Activated T-cell treated with anti-CD3 and anti-CD28 coated beads for 48 hours (primary cell): ENCODE measurements around the gene CPO.
"Not testable (repeated sequence)": the region's sequence is repeated elsewhere in the genome, so short reads cannot be mapped to it uniquely, and the experiment has no call there.

ENCODE experiments used
- DNase-seq: peaks from one replicate; pipeline ENCODE4 v3.0.0-alpha.2; 2020; ENCODE audit warnings: low read depth

CPO gene, protein sequence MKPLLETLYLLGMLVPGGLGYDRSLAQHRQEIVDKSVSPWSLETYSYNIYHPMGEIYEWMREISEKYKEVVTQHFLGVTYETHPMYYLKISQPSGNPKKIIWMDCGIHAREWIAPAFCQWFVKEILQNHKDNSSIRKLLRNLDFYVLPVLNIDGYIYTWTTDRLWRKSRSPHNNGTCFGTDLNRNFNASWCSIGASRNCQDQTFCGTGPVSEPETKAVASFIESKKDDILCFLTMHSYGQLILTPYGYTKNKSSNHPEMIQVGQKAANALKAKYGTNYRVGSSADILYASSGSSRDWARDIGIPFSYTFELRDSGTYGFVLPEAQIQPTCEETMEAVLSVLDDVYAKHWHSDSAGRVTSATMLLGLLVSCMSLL

DNA sequence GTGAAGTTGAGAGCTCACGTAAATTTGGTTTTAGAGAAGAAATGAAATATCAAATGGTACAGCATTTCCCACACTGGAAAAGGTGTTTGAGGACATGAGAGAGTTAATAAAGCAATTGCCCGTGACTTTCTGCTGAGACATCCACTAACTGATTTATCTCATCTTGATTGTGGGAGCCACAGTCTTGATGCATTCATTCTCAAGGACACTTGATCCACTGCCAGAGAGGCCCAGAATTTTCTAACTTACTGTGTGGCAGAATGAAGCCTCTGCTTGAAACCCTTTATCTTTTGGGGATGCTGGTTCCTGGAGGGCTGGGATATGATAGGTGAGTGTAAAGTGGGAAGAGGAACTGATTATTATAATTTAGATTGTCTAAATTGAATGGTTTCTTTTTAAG lies at the start of gene CPO:
CPO (plus strand) TSS at position 179 of the 400 bp plus-strand sequence; CDS start at position 261, 82 bp downstream.
- DNase-seq: no peak

DNA sequence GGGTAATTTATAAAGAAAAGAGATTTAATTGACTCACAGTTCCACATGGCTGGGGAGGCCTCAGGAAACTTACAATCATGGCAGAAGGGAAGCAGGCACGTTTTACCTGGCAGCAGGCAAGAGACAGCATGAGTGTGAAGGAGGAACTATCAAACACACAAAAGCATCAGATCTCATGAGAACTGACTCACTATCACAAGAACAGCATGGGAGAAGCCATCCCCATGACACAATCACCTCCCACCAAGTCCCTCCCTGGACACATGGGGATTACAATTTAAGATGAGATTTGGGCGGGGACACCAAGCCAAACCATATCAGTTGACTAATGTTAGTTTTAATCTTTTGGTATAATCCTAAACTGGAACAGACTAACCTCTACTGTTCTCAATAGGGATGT lies 49.1 kb upstream of the CPO start:
- no peak for DNase-seq

DNA sequence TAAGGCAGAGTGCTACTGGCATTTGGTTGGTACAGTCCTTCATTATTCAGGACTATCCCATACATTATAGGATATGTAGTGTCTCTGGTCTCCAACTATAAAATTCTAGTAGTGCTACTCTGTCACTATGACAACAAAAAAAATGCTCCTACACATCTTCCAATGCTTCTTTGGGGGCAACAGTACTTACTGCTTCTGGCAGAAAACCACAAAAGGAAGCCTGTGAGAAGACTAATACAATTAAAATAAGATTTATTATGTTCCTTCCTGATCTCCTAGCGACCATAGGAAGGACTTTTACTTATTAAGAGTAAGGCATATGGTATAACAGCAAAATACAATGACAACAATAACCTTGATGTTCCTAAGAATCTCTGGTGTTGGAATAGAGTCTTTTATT lies 48.4 kb upstream of the CPO start:
- DNase-seq: no peak

DNA sequence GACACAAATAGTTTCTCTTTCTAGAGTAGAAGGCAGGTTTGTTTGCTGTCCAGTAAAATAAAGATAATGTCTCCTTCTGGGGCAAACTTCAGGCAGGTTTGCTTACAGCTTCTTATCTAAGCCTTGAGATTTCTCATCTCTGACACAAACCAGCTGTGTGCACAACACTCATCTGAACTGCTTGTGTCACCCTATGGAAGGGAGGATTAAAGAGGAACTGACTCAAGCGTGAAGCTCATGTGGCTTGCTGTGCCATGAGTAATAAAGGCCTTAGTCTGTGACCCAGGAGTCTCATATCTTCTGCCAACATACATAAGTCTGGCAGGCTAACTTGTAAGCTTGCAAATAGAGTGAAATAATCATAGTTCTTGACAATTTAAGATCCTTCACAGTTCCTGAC lies 24.2 kb upstream of the CPO start:
- DNase-seq: no peak

DNA sequence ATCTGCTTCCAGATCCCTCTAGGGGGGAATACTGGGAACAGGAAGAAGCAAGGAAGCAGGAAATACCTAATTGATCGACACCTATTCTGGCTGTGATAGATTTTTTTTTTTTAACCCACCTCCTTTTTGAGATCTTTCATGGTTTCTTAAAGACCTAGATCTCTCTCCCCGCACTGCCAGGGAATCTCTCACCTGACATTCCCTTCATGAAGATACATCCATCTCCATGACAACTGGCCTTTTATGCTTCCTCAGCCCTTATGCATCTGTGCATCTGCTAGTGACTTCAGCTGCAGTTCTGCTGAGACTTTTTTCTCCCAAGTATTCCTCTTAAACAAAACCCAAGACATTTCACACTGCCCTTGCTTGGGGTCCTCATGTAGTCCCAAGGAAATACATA lies 21.1 kb upstream of the CPO start:
- DNase-seq: no peak

DNA sequence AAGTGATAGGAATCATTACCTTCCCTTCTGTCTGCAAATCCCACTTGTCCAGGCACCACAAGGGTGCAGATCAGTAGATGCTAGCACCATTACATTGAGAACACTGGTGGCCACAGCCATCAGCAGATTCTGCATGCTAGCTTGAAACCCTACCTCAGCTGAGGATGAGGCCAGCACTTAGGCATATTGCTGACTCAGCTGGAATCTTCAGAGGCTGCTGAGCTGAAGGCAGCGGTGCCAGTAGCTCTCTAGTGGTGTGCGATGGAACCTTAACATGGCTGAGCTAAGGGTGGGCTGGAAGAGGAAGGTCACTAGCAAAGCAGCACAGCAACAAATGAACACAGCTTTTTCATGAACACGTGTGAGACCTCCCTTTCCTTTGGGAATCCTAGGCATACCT lies 19.0 kb upstream of the CPO start:
- DNase-seq: no peak

DNA sequence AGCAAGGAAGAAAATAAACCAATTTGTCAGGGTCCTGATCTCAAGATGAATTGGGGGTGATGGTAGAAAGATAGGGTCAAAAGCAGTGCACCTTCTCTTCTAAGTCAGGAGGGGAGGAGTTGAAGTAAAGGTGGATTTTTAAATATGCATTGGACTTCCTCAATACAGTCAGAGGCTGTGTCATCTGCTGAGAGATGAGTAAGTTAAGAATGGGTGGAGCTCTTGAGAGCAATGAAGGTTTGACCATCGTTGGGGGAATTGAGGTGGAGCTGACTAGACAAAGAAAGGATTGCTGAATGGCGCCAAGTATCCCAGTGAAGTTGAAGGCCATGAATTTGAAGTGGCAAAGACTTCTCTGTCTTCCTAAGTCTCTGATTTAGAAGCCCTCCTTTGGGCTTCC lies 18.4 kb upstream of the CPO start:
- DNase-seq: no peak

DNA sequence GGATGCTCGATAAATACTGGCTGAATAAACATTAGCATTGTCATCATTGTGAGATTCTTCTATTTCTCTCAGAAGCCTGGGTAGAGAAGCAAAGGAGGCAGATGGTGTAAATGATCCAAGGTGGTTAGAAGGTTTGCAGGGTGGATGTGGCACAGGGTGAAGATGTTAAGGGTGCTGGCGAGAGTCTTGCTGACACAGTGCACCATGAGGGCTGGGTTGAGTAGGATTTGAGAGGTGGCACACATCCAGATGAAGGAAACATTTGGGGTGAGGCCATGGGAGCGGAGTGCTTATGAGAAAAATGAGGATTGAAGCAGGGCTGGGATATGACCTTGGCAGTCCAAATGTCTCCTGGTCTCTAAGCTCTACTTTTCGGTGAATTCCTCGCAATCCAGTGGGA lies 17.8 kb upstream of the CPO start:
- no peak for DNase-seq

DNA sequence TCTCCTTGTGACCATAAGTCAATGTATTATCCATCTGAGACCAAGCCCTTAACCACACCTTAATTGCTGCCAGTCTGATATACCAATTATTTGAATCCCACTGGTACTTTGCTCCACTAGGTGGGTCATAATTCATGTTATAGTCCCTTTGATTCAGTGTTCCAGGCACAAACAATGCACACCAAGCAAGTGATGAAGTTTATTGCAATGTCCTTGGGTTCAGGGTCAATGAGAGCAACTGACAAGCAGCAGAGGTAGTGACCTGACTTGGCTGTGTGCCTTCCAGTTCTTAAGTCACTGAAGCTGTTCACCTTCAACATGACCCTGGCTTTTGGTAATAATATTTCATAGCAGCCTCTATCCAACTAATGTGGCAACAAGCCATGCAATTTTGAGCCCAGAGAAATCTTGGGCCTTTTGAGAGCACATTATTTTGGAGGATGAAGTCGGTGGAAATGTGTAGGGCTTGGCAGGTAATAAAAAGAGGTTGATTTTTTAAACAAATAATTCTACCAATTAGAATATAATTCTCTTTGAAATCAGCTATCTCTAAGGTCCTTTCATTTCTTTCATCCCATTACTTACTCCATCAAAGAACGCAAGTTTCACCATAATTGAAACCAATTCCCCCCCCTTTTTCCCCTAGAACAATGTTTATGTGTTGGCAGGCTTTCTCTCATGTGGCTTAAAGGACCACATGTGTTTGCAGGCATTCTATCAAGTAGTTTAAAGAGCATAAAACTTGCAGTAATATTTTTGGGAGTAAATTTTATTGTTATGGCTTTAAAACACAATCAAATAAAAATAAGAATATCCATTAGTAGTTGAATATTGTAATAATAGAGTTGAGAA lies 3.1 kb upstream of the CPO start:
- DNase-seq: no peak

DNA sequence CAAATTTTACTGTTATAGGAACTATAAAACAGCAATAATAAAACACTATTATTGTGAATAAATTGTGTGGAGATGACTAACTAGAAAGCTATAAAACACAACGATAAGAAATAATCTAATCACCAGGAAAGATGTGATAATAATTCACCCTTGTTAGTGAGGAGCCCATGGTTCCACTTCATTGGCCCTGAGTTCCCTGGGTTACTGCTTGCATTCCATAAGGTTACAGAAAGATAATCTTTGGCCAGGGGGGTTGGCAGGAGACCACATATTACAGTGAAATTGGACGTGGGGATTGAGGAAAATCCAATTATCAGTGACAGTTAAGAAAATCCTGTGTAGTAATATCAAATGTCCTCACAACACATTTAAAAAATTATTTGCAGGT lies 2.5 kb upstream of the CPO start:
- DNase-seq: no peak

DNA sequence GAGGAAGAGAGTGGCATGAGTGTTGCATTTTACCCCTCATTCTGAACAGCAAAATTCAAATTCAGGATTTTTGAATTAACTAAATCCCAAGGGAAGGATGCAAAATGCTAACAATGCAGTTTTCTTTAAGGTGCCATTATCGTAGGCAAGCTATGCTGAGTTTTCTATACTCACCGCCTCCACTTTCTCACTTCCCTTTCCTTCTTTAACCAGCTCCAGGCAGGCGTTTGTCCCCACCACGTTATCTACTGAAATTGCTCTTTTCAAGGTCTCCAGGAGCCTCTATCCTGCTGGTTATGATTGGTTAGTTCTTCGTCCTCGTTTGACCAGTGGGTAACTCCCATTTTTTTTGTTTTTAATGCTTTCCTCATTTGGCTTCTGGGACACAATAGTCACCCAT lies 1.8 kb upstream of the CPO start:
- DNase-seq: no peak

DNA sequence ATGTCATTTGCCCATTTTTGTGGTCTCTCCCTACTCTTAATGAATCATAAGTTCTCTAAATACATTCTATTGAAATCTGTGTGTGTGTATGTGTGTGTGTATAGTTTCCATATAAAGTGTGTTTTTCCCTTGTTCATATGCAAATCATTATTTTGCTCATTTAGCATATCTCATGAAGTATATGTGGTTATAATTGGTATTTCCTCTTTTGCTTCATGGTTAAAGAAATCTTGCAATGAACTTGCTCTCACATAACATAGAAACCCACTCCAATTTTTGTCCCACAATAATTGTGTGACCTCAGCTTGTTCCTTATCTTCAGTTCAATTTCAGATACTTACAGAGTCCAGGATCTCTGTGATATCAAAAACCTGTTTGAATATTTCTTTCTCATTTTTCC lies 1.2 kb downstream of the CPO start:
- no peak for DNase-seq

DNA sequence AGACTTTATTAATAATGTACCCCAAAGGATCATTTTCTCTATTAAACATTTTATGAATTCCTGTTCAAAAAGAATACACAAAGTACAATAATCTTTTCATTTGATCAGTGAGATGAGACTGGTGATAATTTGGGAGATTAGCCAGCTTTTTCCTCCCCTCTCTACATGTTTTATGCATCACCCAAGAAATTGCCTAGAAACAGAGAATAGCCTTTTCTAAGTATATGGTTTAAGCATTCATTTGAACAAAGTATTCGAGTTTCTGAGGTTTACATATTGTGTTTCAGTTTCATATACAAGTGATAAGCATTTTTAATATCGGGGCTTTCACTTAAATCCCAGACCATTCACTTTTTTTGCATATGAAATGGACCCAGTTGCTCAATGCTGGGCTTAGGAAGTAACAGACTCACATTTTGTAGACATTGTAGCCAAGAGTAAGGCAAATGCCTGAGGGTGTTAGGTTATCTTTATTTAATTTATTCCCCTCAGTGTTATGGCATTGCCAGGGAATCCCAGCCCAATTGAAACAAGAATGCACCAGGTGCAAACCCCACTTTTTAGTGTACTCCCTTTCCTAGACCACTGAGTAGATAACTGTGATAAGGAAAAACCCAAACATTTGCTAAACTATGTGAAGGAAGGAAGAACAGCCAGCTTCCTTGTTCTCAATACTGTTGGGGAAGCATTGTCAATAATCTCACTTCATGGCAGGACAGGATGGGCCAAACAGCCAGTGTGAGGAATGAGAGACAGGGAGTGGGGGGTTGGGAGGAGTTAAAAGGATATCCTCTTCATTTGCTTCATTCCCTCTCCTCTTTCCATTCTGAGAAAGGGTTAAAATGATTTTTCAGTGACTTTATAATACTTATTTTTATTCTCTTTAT lies 3.5 kb downstream of the CPO start:
- DNase-seq: no peak

DNA sequence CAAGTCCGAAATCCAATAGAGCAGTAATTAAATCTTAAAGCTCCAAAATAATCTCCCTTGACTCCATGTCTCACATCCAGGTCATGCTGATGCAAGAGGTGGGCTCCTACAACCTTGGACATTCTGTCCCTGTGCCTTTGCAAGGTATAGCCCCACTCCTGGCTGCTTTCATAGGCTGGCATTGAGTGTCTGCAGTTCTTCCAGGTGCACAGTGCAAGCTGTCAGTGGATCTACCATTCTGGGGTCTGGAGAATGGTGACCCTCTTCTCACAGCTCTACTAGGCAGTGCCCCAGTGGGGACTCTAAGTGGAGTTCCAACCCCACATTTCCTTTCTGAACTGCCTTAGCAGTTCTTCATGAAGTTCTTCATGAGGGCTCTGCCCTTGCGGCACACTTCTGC lies 14.1 kb downstream of the CPO start:
- not testable (repeated sequence) for DNase-seq

DNA sequence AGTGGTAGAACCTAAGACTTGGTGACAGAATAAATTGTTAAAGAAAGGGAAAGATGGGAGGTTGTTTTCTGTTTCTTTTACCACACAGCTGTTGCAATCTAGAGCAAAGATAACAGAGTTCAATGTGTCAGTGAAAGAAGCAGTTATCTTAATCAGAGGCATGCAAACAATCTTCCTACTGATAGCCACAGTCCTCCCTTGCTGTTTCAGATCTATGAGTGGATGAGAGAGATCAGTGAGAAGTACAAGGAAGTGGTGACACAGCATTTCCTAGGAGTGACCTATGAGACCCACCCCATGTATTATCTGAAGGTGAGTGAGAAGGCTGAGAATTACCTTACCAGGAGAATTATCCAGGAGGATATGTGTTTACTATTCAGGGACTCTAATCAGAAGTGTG lies 15.9 kb downstream of the CPO start:
- DNase-seq: no peak

DNA sequence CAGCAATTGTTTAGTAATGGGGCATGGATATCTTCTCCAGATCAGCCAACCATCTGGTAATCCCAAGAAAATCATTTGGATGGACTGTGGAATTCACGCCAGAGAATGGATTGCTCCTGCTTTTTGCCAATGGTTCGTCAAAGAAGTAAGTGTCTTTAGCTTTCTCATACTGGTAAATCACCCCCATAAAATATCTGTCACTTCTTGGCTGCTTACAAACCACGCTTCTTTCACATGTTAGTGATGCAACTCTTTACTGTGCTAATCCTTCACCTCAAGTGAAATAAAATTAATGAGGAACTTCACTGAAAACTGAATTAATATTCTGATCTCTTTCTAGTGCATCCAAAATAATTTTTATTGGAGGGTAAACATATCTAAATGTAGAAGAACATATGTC lies 18.9 kb downstream of the CPO start:
- DNase-seq: no peak

DNA sequence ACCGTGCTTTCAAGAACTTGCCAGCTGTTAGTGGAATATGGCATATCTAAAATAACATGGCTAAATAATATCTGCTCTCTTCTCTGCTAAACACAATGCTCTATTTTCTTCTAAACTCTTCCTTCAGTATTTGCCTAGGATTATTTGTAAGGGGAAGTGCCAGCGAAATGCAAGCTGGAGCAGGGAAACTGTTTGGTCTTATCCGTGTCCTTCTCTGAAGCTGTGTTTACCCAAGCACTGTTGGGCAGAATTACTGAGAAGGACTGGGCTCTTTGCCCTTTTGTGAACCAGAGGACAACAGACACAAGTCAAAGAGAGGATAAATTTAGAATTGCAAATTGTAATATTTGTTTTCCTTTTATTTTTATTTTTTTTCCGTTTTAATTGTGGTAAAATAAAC lies 23.6 kb downstream of the CPO start:
- DNase-seq: no peak

DNA sequence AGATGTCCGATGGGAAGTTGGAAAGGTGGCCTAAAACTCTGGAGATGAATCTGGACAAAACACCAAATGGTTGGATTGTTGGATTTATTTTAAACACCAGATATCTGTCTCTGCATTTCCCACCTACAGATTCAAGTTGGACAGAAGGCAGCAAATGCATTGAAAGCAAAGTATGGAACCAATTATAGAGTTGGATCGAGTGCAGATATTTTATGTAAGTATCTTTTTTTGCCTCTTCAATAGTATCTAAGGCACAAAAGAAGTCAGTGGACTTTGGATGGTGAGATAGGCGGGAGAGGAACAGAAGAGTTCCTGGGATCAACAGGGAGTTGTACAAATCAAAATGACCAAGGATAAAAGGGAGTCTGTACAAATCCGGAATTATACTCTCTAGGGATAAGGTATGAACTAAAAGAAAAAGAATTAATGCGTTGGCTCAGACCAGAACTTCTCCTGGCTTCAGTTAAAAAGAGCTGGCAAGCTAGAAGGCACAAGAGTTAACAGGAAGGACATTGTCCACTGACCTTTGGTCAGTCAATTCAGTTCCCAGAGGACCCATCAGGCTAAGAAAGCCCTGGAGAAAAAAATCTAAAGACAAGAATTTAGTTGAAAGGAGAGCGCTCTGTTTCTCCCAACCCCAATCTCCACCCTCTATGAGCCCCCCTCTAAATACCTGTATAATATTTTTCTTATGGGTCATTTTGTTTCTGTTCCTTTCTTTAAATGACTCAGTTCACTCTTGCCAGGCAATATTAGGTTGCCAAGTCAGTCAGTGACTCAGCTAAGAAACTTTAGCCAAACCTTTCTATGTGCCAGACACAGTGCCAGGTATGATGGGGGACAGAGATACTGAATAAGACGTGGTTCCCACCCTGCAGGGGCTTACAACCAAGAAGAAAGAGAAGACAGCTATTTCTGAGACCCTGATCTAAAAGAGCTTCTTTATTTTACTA lies 29.1 kb downstream of the CPO start:
- no peak for DNase-seq

DNA sequence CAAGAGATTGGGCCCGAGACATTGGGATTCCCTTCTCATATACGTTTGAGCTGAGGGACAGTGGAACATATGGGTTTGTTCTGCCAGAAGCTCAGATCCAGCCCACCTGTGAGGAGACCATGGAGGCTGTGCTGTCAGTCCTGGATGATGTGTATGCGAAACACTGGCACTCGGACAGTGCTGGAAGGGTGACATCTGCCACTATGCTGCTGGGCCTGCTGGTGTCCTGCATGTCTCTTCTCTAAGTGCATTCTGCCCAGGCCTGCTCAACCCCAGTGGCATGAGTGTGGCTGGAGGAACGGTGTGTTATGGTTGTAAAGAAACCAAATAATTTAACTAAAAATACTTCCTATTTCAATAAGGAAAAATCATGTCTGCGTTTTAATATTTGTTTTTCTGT lies 29.9 kb downstream of the CPO start:
- DNase-seq: no peak

DNA sequence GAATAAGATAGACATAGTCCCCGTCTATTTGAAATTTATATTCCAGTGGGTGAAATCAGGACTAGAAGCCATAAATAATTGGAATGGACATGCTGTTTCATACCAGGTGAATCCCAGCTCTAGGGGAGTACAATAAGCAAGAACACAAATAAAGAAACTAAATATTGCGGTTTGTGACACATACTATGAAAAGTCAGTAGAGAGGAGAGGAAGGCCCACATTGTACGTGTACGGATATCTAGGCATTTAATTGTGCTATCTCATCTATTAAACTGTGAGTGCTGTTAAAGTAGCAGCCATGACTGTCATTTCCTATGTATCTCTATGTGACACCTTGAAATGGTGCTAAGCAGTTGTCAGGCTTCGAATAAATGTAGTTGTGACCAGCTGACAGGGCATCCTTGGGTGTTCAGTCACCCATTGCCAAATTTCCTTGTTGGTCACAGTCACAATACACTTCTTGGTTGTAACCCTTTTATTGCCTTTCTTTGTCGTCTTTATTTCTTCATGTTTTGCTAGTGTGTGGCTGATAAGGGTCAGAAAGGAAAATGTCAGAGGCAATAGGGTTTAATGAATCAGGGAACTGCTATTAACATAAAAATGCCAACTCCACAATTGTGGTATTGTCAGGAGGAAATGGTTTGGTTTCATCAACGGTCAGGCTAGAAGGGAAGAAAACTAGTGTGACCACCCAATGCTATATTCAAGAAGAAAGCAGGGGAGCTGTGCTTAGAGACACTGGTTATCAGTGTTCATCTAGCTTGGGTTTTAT lies 31.5 kb downstream of the CPO start:
- DNase-seq: no peak

DNA sequence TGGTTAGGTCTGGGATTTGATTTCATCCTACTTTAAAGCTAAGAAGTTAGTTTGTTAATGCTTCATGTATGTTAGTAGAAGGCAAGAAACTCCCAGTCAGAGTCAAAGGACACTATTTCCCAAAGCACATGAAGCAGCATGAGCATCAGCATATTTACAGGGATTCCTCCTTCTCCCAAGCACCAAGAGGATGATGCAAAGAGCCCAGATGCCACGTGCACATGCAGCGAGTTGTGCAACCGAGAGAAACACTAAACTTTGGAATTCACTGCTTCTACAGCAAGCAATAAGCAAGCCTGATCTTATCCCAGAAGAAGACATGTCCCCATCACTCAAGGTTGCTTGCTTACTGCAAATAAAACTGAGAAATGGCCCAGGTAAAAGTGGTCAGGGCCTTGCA lies 32.5 kb downstream of the CPO start:
- DNase-seq: no peak
